Spleen (tissue), 7 donors: Measurements from ENCODE around the gene PZP.

Experiments
- CTCF ChIP-seq, 11 experiments: fragments of 200-600 bp in 7 of 11; fragments of 450-650 bp in 4 of 11; sonication (generic) in 4 of 11; IDR thresholded peaks in 8 of 11; conservative IDR thresholded peaks in 3 of 11; 1 replicate in 7 of 11; 2 replicates in 4 of 11; pipeline versions ENCODE4 v1.4.0 to v1.8.0; 2016 to 2021; ENCODE audit warnings: antibody characterized with exemption in 11 of 11, inconsistent platforms in 4 of 11, mild to moderate bottlenecking in 1 of 11
- POLR2A ChIP-seq, 3 donors: fragments of 450-650 bp; IDR thresholded peaks; one replicate each; pipeline ENCODE4 v1.5.1; 2017; ENCODE audit warnings: antibody characterized with exemption in 3 of 3, mild to moderate bottlenecking in 1 of 3
- POLR2AphosphoS5 ChIP-seq, 3 donors: sonication (generic); formaldehyde crosslinking; IDR thresholded peaks; one replicate each; pipeline ENCODE4 v1.5.1; 2017; ENCODE audit warnings: antibody characterized with exemption in 3 of 3
- donor health status: DM: no; HTN: no; CAD: no; lungs with moderate emphysema.
- donor health status: DM: no; HTN: no; CAD: no.
- donor health status: DM: no; HTN: no; CAD: no.

- TF ChIP-seq CTCF (IDR thresholded peaks at IDR 0.05 in 8 of 11, conservative IDR thresholded peaks at IDR 0.05 in 3 of 11), result no peak
- TF ChIP-seq POLR2A (IDR thresholded peaks at IDR 0.05), result no peak
- no peak for TF ChIP-seq POLR2AphosphoS5 (IDR thresholded peaks at IDR 0.05)
Observed at GRCh38 chr12:9113987-9114309, 94.2 kb downstream of the PZP start.
